Measurements from ENCODE around the gene BGN. TPM values are rescaled to one million over a fixed set of nuclear protein-coding genes. Genes with fewer than 3 reads are reported as not detected.

The BGN gene
- total RNA-seq, 6 experiments from 2014 or later: 57.0 to 161 (median 122) TPM

DNA sequence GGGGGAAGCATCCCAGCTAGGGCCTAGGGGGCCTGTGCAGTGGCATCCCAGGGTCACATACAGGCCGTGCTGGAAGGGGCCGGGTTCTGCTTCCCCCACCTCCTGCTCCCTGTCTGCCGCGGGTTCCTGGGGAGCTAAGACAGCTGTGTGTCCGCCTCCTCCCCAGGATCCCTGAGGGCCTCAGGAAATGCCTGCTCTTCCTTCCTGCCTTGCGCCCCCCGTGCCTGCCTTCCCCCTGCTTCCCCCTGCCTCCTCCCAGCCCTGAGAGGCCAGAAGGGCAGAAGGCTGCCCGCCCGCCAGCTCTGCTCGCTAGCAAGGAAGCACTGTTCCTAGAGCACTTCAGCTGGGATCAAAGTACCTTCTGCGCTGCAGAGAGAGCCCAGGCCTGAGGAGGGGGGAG is 2.9 kb upstream of the BGN start:
- H3K27ac ChIP-seq: no peak overlapping the region
- intact Hi-C loops (cut with DNase I): no loop called here
- no peak overlapping the region for H3K4me3 ChIP-seq
- H3K27me3 ChIP-seq: no peaks in the 10 kb centered on the region
- no peaks in the 10 kb centered on the region for H3K36me3 ChIP-seq
- DNase-seq: no peak
- H3K9me3 ChIP-seq: no peaks in the 10 kb centered on the region
- ATAC-seq: no peak
- TF ChIP-seq POLR2A (IDR thresholded peaks at IDR 0.05): no peak
- TF ChIP-seq, protein P1, sequence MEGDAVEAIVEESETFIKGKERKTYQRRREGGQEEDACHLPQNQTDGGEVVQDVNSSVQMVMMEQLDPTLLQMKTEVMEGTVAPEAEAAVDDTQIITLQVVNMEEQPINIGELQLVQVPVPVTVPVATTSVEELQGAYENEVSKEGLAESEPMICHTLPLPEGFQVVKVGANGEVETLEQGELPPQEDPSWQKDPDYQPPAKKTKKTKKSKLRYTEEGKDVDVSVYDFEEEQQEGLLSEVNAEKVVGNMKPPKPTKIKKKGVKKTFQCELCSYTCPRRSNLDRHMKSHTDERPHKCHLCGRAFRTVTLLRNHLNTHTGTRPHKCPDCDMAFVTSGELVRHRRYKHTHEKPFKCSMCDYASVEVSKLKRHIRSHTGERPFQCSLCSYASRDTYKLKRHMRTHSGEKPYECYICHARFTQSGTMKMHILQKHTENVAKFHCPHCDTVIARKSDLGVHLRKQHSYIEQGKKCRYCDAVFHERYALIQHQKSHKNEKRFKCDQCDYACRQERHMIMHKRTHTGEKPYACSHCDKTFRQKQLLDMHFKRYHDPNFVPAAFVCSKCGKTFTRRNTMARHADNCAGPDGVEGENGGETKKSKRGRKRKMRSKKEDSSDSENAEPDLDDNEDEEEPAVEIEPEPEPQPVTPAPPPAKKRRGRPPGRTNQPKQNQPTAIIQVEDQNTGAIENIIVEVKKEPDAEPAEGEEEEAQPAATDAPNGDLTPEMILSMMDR (IDR thresholded peaks at IDR 0.05): no peak
- no peaks in the 10 kb centered on the region for H3K4me1 ChIP-seq
- WGBS (ENCODE audit: insufficient coverage, low coverage, low lambda C conversion rate, missing lambda C conversion rate): 46% methylated on average over 7 of the region's 11 CpGs

DNA sequence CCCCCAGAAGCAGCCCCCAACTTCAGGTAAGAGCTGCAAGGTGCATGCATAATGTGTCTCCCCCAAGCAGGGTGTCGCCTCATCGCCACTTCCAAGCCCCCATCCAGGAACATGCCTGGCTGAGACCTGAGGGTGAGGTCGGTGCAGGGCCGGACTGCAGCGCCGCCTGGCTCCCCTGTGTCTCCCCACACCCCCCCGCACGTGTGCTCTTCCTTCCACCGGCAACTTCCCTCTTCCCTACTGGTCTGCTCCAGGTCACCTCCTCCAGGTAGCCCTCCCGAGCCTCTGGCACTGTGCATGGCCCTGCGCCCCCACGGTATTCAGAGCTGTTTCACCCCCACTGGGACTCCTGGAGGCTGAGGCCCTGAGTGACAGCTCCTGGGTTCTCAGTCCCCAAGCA is 2.2 kb upstream of the BGN start:
- no peak for ATAC-seq
- no peaks in the 10 kb centered on the region for H3K4me1 ChIP-seq
- H3K27me3 ChIP-seq: no peaks in the 10 kb centered on the region
- no peak overlapping the region for H3K27ac ChIP-seq
- WGBS (ENCODE audit: insufficient coverage, low coverage, low lambda C conversion rate, missing lambda C conversion rate): 60% methylated on average over 1 of the region's 12 CpGs
- no peaks in the 10 kb centered on the region for H3K36me3 ChIP-seq
- TF ChIP-seq, protein P1 (IDR thresholded peaks at IDR 0.05): no peak
- TF ChIP-seq POLR2A (IDR thresholded peaks at IDR 0.05): no peak
- intact Hi-C loops (cut with DNase I): no loop called here
- no peak for DNase-seq
- H3K4me3 ChIP-seq: no peak overlapping the region
- H3K9me3 ChIP-seq: no peaks in the 10 kb centered on the region

DNA sequence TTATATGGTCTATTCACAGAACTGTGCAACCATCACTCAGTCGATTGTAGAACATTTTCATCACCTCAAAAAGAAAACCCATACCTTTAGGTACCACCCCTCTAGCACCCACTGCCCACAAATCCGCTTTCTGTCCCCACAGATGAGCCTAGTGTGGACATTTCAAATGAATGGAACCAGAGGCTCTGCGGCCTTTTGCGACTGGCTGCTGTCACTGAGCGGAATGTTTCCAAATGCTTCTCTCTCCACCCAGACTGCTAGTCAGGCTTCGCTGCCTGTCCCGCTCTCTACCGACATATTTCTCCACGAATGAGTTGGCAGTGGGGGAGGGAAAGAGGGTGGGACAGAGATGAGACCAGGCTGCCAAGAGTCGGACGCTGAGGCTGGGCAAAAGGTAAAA is 1.7 kb upstream of the BGN start:
- ATAC-seq (no peak), DNase-seq (no peak)
- intact Hi-C loops (cut with DNase I): no loop called here
- Histone ChIP-seq H3K27me3 (no peaks in the 10 kb centered on the region), H3K9me3 (no peaks in the 10 kb centered on the region), H3K27ac (no peak overlapping the region), H3K4me3 (no peak overlapping the region), H3K36me3 (no peaks in the 10 kb centered on the region), H3K4me1 (no peaks in the 10 kb centered on the region)
- WGBS (ENCODE audit: insufficient coverage, low coverage, low lambda C conversion rate, missing lambda C conversion rate): 85% methylated on average over 11 of the region's 11 CpGs
- TF ChIP-seq, protein P1 (IDR thresholded peaks at IDR 0.05): no peak
- no peak for TF ChIP-seq POLR2A (IDR thresholded peaks at IDR 0.05)

DNA sequence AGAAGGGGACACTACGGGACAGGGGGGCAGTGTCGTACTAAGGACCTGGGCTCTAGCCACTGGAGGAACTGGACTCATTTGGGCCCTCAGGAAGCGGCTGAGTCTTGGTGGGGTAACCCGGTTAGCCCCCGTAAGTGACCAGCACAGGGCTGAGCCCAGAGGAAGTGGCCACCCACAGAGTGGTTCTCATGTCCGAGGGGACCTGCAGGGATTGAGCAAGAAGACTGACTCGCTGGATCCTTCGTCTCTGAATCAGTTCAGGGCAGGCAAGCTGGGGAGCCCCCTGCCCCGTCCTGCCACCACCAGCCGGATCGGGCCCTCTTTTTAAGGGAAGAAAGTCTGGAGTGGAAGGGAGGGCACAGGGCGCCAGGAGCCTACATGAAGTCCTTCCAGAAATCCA is 719 bp upstream of the BGN start:
- H3K27ac ChIP-seq: no peak overlapping the region
- intact Hi-C loops (cut with DNase I): no loop called here
- H3K4me3 ChIP-seq: no peak overlapping the region
- 56% methylated on average over 2 of the region's 12 CpGs for WGBS (ENCODE audit: insufficient coverage, low coverage, low lambda C conversion rate, missing lambda C conversion rate)
- TF ChIP-seq, protein P1 (IDR thresholded peaks at IDR 0.05): no peak
- no peak for TF ChIP-seq POLR2A (IDR thresholded peaks at IDR 0.05)
- DNase-seq: no peak
- no peaks in the 10 kb centered on the region for H3K4me1 ChIP-seq
- no peaks in the 10 kb centered on the region for H3K27me3 ChIP-seq
- H3K36me3 ChIP-seq: no peaks in the 10 kb centered on the region
- ATAC-seq: no peak
- no peaks in the 10 kb centered on the region for H3K9me3 ChIP-seq

DNA sequence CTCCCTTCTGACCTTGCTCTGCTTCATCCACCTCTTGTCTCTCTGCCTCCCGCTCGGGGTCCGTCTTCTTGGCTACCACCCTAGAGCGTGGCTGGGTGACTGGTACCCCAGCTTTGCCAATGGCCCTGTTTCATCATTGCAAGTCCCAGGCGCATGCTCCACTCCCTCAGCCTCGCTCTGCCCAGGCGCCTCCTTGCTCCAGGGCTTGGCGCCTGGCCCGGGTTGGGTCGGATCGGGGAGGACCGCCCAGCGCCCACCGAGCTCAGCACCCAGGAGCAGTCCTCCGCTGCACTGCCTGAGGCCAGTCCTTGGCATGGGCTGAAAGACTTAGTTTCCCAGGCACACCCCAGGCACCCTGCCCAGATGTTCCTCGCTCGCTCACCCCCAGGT is 577 bp downstream of the BGN start:
- H3K4me1 ChIP-seq: no peaks in the 10 kb centered on the region
- H3K4me3 ChIP-seq: peak overlapping the region; percentile 18 to 26 (median 18)
- H3K27me3 ChIP-seq: no peaks in the 10 kb centered on the region
- 38% methylated on average over 5 of the region's 17 CpGs for WGBS (ENCODE audit: insufficient coverage, low coverage, low lambda C conversion rate, missing lambda C conversion rate)
- DNase-seq: no peak
- no peak for ATAC-seq
- no peak overlapping the region for H3K27ac ChIP-seq
- intact Hi-C loops (cut with DNase I): no loop called here
- H3K36me3 ChIP-seq: no peaks in the 10 kb centered on the region
- TF ChIP-seq, protein P1 (IDR thresholded peaks at IDR 0.05): no peak
- TF ChIP-seq POLR2A (IDR thresholded peaks at IDR 0.05): no peak
- no peaks in the 10 kb centered on the region for H3K9me3 ChIP-seq
